ENCODE measurements around the gene DPH7. TPM values are rescaled to one million over a fixed set of nuclear protein-coding genes. Genes with fewer than 3 reads are reported as not detected.
"Not testable (repeated sequence)": the region's sequence is repeated elsewhere in the genome, so short reads cannot be mapped to it uniquely, and the experiment has no call there.

The DPH7 gene
- polyA plus RNA-seq, 1 donor from 2014 or later = 38.3 TPM

DNA sequence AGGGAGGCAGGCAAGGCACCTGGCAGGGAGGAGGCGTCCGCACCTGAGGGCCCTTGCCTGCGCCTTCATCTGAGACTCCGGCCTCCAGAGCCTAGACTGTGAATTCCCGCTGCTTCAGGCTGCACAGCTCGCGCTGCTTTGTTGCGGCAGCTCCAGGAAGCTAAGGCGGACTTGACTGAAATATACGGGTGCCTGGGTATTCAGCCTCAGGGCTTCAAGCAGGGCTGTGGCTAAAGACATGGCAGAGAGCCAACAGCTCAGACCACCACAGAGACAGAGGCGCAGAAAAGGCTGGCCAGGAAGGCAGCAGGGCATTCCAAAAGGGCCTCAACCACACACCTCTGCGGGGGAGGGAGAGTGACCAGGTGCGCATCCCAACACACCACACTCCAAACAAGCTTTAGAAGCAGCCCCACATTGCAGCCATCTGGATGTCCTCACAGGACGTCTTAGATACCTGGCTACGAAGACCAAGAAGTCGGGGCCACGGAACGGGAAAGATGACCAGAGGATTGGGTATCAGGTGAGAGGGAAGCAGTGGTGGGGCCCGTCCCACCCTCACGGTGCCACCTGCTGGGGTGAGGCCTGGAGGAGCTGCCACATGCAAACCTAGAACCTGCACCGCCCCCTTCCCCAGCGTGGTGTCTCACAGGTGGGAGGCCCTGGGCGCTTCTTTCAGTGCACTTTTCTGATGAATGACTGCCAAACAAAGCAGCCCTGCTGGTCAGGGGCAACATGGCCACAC is 1.7 kb upstream of the DPH7 start:
- Mint-ChIP-seq H3K27ac (peak overlapping the region in 1 of 3 donors; percentile 60), H3K4me1 (peaks cover 21 to 25% (median 22%) of the 10 kb centered on the region in 3 donors), H3K27me3 (no peaks in the 10 kb centered on the region), H3K9me3 (no peaks in the 10 kb centered on the region), H3K4me3 (peak overlapping the region in 1 of 4 donors; percentile 39), H3K36me3 (no peaks in the 10 kb centered on the region)

DNA sequence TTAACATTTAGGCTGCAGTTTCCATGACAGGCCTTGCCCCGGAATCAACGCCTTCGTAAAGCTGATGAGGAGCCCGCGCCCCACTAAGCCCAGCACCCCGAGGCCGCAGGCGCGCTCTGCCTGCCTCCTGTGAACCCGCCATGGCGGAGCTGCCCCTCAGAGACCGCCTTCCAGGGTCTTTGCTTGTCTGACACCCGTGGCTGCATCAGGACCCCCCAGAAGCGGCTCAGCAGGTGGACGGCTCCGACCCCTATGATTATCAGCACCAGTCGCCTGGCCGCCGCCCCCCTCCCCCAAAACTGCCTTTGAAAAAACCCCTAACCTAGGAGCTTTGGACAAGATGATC is 507 bp upstream of the DPH7 start:
- peak overlapping the region in 2 of 3 donors; percentile 60 to 78 for H3K27ac Mint-ChIP-seq
- peak overlapping the region; percentile 83 to 92 (median 86) for H3K4me3 Mint-ChIP-seq
- no peaks in the 10 kb centered on the region for H3K9me3 Mint-ChIP-seq

DNA sequence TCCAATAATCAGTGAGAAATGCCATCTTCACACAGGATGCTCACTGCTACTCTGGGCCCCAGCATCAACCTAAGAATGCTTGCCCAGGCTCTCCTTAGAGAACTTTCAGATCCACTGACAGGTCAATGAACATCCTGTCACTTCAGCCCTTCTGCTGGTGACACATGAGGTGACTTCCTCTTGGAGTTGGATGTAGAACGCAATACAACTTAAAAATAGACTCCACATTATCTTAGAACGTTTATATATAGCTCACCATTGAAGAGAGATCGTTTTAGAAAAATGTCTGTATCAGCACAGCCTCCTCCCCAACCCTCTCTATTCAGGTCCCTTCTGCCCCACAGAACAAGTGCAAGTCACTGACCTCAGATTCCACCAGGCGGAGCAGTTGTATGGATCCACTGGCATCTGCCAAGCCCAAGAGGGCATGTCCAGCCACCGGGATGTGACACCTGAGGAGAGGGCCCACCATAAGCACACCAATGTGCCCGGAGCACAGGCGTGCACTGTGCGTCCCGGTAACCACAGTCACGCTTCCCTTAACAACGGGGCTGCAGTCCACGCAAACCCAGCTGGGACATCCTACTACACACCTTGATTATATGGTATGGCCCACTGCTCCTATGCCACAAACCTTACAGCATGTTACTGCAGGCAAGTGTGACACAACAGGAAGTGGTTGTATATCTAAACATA is 2.9 kb downstream of the DPH7 start:
- Mint-ChIP-seq H3K4me3 (peak overlapping the region in 3 of 4 donors; percentile 55 to 90 (median 89)), H3K27me3 (no peaks in the 10 kb centered on the region), H3K4me1 (peaks cover 26 to 29% (median 27%) of the 10 kb centered on the region in 3 donors), H3K36me3 (peaks cover 4% of the 10 kb centered on the region), H3K9me3 (no peaks in the 10 kb centered on the region), H3K27ac (peak overlapping the region; percentile 71 to 96 (median 78))

More for the DNA sequence above, 507 bp upstream of the DPH7 start:
- peaks cover 26 to 29% (median 27%) of the 10 kb centered on the region in 3 donors for H3K4me1 Mint-ChIP-seq
- no peaks in the 10 kb centered on the region for H3K27me3 Mint-ChIP-seq
- H3K36me3 Mint-ChIP-seq = no peaks in the 10 kb centered on the region

GRCh38 chr9:137575364-137575715 is 3.4 kb downstream of the DPH7 start:
- H3K27ac Mint-ChIP-seq = peak overlapping the region; percentile 71 to 96 (median 78)
- H3K27me3 Mint-ChIP-seq = no peaks in the 10 kb centered on the region
- H3K4me3 Mint-ChIP-seq = peak overlapping the region in 2 of 4 donors; percentile 89 to 90
- H3K4me1 Mint-ChIP-seq = peaks cover 26 to 30% (median 29%) of the 10 kb centered on the region in 3 donors
- H3K9me3 Mint-ChIP-seq = no peaks in the 10 kb centered on the region
- peaks cover 4% of the 10 kb centered on the region for H3K36me3 Mint-ChIP-seq

DNA sequence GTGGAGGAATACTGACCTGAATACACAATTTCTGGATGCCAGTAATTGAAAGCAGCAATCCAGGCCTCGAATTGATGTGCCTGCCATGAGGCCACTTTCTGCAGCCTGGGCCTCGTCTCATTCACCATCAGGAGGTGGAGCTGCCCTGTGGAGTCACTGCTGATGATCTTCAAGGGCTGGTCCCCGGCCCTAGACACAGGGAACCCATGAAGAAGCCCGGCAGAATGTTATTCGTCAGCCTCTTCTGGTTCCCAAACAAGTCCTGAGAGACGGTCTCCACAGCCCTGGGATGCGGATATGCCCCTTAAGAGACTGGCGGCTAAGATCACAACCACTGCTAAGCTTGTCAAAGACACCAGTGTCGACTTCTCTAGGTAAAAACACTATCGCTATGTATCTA is 4.5 kb downstream of the DPH7 start:
- no peak overlapping the region for H3K27ac Mint-ChIP-seq
- H3K4me1 Mint-ChIP-seq = peaks cover 26 to 31% (median 29%) of the 10 kb centered on the region in 3 donors

GRCh38 chr9:137570566-137570965 is 8.2 kb downstream of the DPH7 start:
- Mint-ChIP-seq H3K27ac (peak overlapping the region in 1 of 3 donors; percentile 73), H3K27me3 (no peaks in the 10 kb centered on the region), H3K4me3 (peak overlapping the region in 1 of 4 donors; percentile 19), H3K4me1 (peaks cover 6 to 11% (median 11%) of the 10 kb centered on the region in 3 donors), H3K9me3 (no peaks in the 10 kb centered on the region), H3K36me3 (peaks cover 4% of the 10 kb centered on the region)

More for the DNA sequence above, 4.5 kb downstream of the DPH7 start:
- H3K36me3 Mint-ChIP-seq = peaks cover 4% of the 10 kb centered on the region
- peak overlapping the region in 1 of 4 donors; percentile 29 for H3K4me3 Mint-ChIP-seq
- H3K9me3 Mint-ChIP-seq = no peaks in the 10 kb centered on the region
- H3K27me3 Mint-ChIP-seq = no peaks in the 10 kb centered on the region

DNA sequence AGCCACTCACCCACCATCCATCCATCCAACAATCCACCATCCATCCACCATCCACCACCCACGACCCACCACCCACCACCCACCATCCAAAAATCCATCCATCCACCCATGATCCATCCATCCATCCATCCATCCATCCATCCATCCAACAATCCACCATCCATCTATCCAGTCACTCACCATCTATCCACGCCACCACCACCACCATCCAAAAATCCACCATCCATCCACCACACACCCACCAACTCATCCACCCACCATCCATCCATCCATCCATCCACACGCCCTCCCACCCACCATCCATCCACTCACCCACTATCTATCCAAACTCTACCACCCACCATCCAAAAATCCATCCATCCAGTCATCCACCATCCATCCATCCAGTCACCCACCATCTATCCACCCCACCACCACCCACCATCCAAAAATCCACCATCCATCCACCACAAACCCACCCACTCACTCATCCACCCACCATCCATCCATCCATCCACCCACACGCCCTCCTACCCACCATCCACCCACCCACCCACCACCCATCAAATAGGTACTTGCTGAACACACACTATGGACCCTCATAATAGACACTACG is 9.0 kb downstream of the DPH7 start:
- H3K4me1 Mint-ChIP-seq = peaks cover 0 to 6% (median 4%) of the 10 kb centered on the region in 3 donors
- no peak overlapping the region for H3K27ac Mint-ChIP-seq
- no peaks in the 10 kb centered on the region for H3K27me3 Mint-ChIP-seq
- H3K36me3 Mint-ChIP-seq = peaks cover 4% of the 10 kb centered on the region
- no peaks in the 10 kb centered on the region for H3K9me3 Mint-ChIP-seq
- H3K4me3 Mint-ChIP-seq = no peak overlapping the region

DNA sequence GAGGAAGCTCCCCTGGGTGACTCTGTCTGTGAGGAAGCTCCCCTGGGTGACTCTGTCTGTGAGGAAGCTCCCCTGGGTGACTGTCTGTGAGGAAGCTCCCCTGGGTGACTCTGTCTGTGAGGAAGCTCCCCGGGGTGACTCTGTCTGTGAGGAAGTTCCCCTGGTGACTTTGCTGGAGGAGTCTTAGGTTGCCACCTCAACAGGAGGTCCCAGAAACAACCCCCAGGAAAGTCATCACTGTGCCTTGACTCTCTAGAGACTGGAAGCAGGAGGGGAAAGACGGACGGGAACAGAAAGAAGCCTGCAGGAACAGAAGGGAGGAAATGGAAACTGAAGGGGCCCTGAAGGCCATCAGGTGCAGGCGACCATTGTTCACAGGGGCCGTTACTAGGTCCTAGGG is 10.3 kb downstream of the DPH7 start:
- not testable (repeated sequence) for H3K27me3 Mint-ChIP-seq, H3K36me3 Mint-ChIP-seq, H3K9me3 Mint-ChIP-seq, H3K4me1 Mint-ChIP-seq
- Mint-ChIP-seq H3K4me3 (peak overlapping the region in 1 of 4 donors; percentile 56), H3K27ac (peak overlapping the region in 1 of 3 donors; percentile 73)

- no peaks in the 10 kb centered on the region for H3K27me3 Mint-ChIP-seq
- no peak overlapping the region for H3K27ac Mint-ChIP-seq
- H3K4me3 Mint-ChIP-seq = peak overlapping the region in 1 of 4 donors; percentile 37
- peaks cover 0 to 11% (median 8%) of the 10 kb centered on the region in 3 donors for H3K4me1 Mint-ChIP-seq
- peaks cover 3% of the 10 kb centered on the region for H3K36me3 Mint-ChIP-seq
- peaks cover 0 to 2% (median 0%) of the 10 kb centered on the region in 3 donors for H3K9me3 Mint-ChIP-seq
Measured at GRCh38 chr9:137564817-137565411, 13.8 kb downstream of the DPH7 start.

DNA sequence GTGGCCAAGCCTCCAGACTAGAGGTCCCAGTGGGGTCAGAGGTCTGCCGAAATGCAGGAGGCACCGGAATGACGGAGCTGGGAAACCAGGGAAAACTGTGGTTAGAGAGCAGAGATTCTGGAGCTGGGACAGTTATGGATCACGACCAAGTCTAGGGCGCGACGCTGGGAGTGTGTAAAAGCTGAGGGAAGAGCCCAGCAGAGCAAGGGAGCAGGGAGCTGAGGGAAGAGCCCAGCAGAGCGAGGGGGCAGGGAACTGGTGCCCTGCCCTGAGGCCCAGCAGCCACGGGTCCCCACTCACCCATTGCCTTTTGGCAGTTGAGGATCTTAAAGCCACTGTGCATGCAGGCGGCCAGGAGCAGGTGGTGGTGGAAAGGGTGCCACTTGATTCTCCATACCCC is 14.6 kb downstream of the DPH7 start:
- peaks cover 3% of the 10 kb centered on the region for H3K36me3 Mint-ChIP-seq
- no peaks in the 10 kb centered on the region for H3K27me3 Mint-ChIP-seq
- peaks cover 0 to 11% (median 8%) of the 10 kb centered on the region in 3 donors for H3K4me1 Mint-ChIP-seq
- no peak overlapping the region for H3K4me3 Mint-ChIP-seq
- H3K27ac Mint-ChIP-seq = peak overlapping the region in 1 of 3 donors; percentile 78
- peaks cover 0 to 2% (median 0%) of the 10 kb centered on the region in 3 donors for H3K9me3 Mint-ChIP-seq

DNA sequence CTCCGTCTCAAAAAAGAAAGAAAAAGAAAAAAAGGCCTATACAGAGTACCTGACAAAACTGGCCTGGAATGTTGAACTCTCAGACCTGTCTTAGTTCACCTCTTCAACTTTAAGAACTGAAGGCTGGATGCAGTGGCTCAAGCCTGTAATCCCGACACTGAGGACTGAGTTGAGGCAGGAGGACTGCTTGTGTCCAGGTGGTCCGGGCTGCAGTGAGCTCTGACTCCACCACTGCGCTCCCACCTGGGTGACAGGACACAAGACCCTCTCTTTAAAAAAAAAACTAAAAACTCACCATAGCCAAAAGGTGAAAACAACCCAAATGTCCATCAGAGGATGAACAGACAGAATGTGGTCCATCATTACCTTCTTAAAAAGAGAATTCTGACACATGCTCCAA is 20.6 kb downstream of the DPH7 start:
- H3K4me1 Mint-ChIP-seq = peaks cover 0 to 5% (median 0%) of the 10 kb centered on the region in 3 donors
- no peak overlapping the region for H3K27ac Mint-ChIP-seq
- no peak overlapping the region for H3K4me3 Mint-ChIP-seq
- H3K9me3 Mint-ChIP-seq = no peaks in the 10 kb centered on the region
- H3K36me3 Mint-ChIP-seq = peaks cover 5% of the 10 kb centered on the region
- H3K27me3 Mint-ChIP-seq = no peaks in the 10 kb centered on the region

- H3K4me1 Mint-ChIP-seq = peaks cover 0 to 9% (median 3%) of the 10 kb centered on the region in 3 donors
- no peaks in the 10 kb centered on the region for H3K9me3 Mint-ChIP-seq
- H3K27ac Mint-ChIP-seq = no peak overlapping the region
- H3K4me3 Mint-ChIP-seq = peak overlapping the region in 1 of 4 donors; percentile 26
- H3K36me3 Mint-ChIP-seq = peaks cover 2% of the 10 kb centered on the region
- H3K27me3 Mint-ChIP-seq = no peaks in the 10 kb centered on the region
Measured at GRCh38 chr9:137556069-137556838, 22.5 kb downstream of the DPH7 start.

GRCh38 chr9:137555179-137555578 is 23.5 kb downstream of the DPH7 start:
- H3K4me3 Mint-ChIP-seq = peak overlapping the region in 1 of 4 donors; percentile 68
- peaks cover 2% of the 10 kb centered on the region for H3K36me3 Mint-ChIP-seq
- no peaks in the 10 kb centered on the region for H3K9me3 Mint-ChIP-seq
- no peaks in the 10 kb centered on the region for H3K27me3 Mint-ChIP-seq
- H3K27ac Mint-ChIP-seq = peak overlapping the region in 1 of 3 donors; percentile 56
- H3K4me1 Mint-ChIP-seq = peaks cover 1 to 10% (median 4%) of the 10 kb centered on the region in 3 donors

- H3K27ac Mint-ChIP-seq = peak overlapping the region in 1 of 3 donors; percentile 56
- peaks cover 2% of the 10 kb centered on the region for H3K36me3 Mint-ChIP-seq
- peak overlapping the region in 1 of 4 donors; percentile 68 for H3K4me3 Mint-ChIP-seq
- H3K9me3 Mint-ChIP-seq = no peaks in the 10 kb centered on the region
- H3K4me1 Mint-ChIP-seq = peaks cover 9 to 16% (median 11%) of the 10 kb centered on the region in 3 donors
- no peaks in the 10 kb centered on the region for H3K27me3 Mint-ChIP-seq
Measured at GRCh38 chr9:137554349-137554748, 24.4 kb downstream of the DPH7 start.

Data from IgD-negative memory B cell (primary cell).